GM21526 (cell line): Measurements from ENCODE around the gene ELF3.
"Not testable (repeated sequence)": the region's sequence is repeated elsewhere in the genome, so short reads cannot be mapped to it uniquely, and the experiment has no call there.

ENCODE experiments used
- ATAC-seq: cut with Tn5 transposase; IDR thresholded peaks from one replicate; pipeline ENCODE4 v1.9.1; 2021; ENCODE audit warnings: moderate library complexity; ENCODE audit not compliant: unreplicated experiment, low FRiP score

The ELF3 gene

GRCh38 chr1:202010180-202011015 lies at the start of gene ELF3:
TSS of gene ELF3 (plus strand) at chr1:202010587. CDS start at chr1:202011137, 550 bp downstream.
- ATAC-seq, result no peak

- ATAC-seq, result not testable (repeated sequence)
Measured at GRCh38 chr1:201962382-201962781, 48.0 kb upstream of the ELF3 start.

- ATAC-seq, result no peak
Measured at GRCh38 chr1:201964261-201964660, 46.1 kb upstream of the ELF3 start.

GRCh38 chr1:201966171-201966570 lies 44.2 kb upstream of the ELF3 start:
- no peak for ATAC-seq

- no peak for ATAC-seq
Measured at GRCh38 chr1:201968202-201968925, 42.0 kb upstream of the ELF3 start.

GRCh38 chr1:201970334-201971159 lies 39.8 kb upstream of the ELF3 start:
- no peak for ATAC-seq

- ATAC-seq, result peak; percentile 5
Measured at GRCh38 chr1:201982082-201982622, 28.2 kb upstream of the ELF3 start.

- peak; percentile 70 for ATAC-seq
Measured at GRCh38 chr1:201982623-201983379, 27.6 kb upstream of the ELF3 start, which contains the start of gene RNPEP. TSS of gene RNPEP (plus strand) at chr1:201982648. CDS start at chr1:201982667, 19 bp downstream.

- ATAC-seq, result no peak
Measured at GRCh38 chr1:201983380-201983805, 27.0 kb upstream of the ELF3 start.

- no peak for ATAC-seq
Measured at GRCh38 chr1:201984446-201984845, 25.9 kb upstream of the ELF3 start.

- ATAC-seq, result no peak
Measured at GRCh38 chr1:201985355-201985754, 25.0 kb upstream of the ELF3 start.

GRCh38 chr1:201988601-201989000 lies 21.8 kb upstream of the ELF3 start:
- ATAC-seq, result no peak

- no peak for ATAC-seq
Measured at GRCh38 chr1:201989354-201990128, 20.8 kb upstream of the ELF3 start.

- ATAC-seq, result no peak
Measured at GRCh38 chr1:201990427-201990826, 20.0 kb upstream of the ELF3 start.

- no peak for ATAC-seq
Measured at GRCh38 chr1:201999625-202000238, 10.7 kb upstream of the ELF3 start.

GRCh38 chr1:202002507-202002906 lies 7.9 kb upstream of the ELF3 start:
- ATAC-seq, result no peak

GRCh38 chr1:202004711-202005110 lies 5.7 kb upstream of the ELF3 start:
- ATAC-seq, result no peak

- ATAC-seq, result no peak
Measured at GRCh38 chr1:202005958-202006357, 4.4 kb upstream of the ELF3 start.

- ATAC-seq, result no peak
Measured at GRCh38 chr1:202007304-202007703, 3.1 kb upstream of the ELF3 start.
